A673 (cell line): ENCODE data around the gene BSPH1. TPM values are rescaled to one million over a fixed set of nuclear protein-coding genes. Genes with fewer than 3 reads are reported as not detected.
A peak's percentile ranks its signal among the peaks of the same experiment; 100 is the strongest.

ENCODE experiments used
- BruUV-seq: library from RNA; stranded (reverse); fragments of 400-500 nt; replicated peaks from 2 replicates; lab custom pipeline; 2021; lab: Mats Ljungman, UMichigan
- CTCF ChIA-PET: fragments of 300-600 bp; sonication (Branson Sonifier 250); formaldehyde crosslinking; loops from one replicate; lab custom pipeline; 2022; ENCODE audit warnings: antibody characterized with exemption; lab: Charles Lee
- POLR2A ChIA-PET: fragments of 300-600 bp; sonication (Branson Sonifier 250); formaldehyde crosslinking; loops from one replicate; lab custom pipeline; 2022; ENCODE audit warnings: antibody characterized with exemption; ENCODE audit not compliant: low non-redundant PET; lab: Charles Lee
- DNase-seq: peaks from one replicate; pipeline ENCODE4 v3.0.0-alpha.2; 2015; ENCODE audit warnings: low spot score
- H3K27ac ChIP-seq: fragments of 200-600 bp; sonication (generic); 2 replicates; pipeline ENCODE4 v1.5.1; 2016; ENCODE audit warnings: mixed run types, low read depth, mild to moderate bottlenecking, mixed read lengths, antibody characterized with exemption, low read length; ENCODE audit not compliant: poor library complexity, severe bottlenecking
- H3K27me3 ChIP-seq: fragments of 200-600 bp; sonication (generic); replicated peaks from 2 replicates; pipeline ENCODE4 v1.6.1; 2017; ENCODE audit warnings: mixed run types, low read depth, mild to moderate bottlenecking, mixed read lengths, antibody characterized with exemption, low read length; ENCODE audit not compliant: insufficient read depth, poor library complexity
- H3K36me3 ChIP-seq: fragments of 200-600 bp; sonication (generic); 2 replicates; pipeline ENCODE4 v1.6.1; 2016; ENCODE audit warnings: mixed run types, mild to moderate bottlenecking, mixed read lengths, antibody characterized with exemption, low read length; ENCODE audit not compliant: insufficient read depth, poor library complexity, severe bottlenecking
- H3K4me1 ChIP-seq: fragments of 200-600 bp; sonication (generic); 2 replicates; pipeline ENCODE4 v1.6.1; 2017; ENCODE audit warnings: mixed run types, mild to moderate bottlenecking, mixed read lengths, antibody characterized with exemption, low read length; ENCODE audit not compliant: insufficient read depth, poor library complexity, severe bottlenecking
- H3K4me3 ChIP-seq: fragments of 200-600 bp; sonication (generic); 2 replicates; pipeline ENCODE4 v1.5.1; 2016; ENCODE audit warnings: low read depth, mixed run types, mild to moderate bottlenecking, mixed read lengths, low read length; ENCODE audit not compliant: poor library complexity, severe bottlenecking
- H3K9me3 ChIP-seq: fragments of 200-600 bp; sonication (generic); 2 replicates; pipeline ENCODE4 v1.6.1; 2016; ENCODE audit warnings: mixed run types, low read depth, mild to moderate bottlenecking, mixed read lengths, antibody characterized with exemption, low read length; ENCODE audit not compliant: poor library complexity, severe bottlenecking
- CTCF ChIP-seq: fragments of 300-800, 200-600 bp; sonication (generic); conservative IDR thresholded peaks from 2 replicates; pipeline ENCODE4 v1.5.1; 2017; ENCODE audit warnings: low read depth, mild to moderate bottlenecking, antibody characterized with exemption, low read length, moderate library complexity, mixed read lengths
- EZH2 ChIP-seq: fragments of 200-600 bp; sonication (generic); IDR thresholded peaks from 2 replicates; pipeline ENCODE4 v1.6.1; 2017; ENCODE audit warnings: borderline replicate concordance, low read depth, mild to moderate bottlenecking, mixed read lengths, antibody characterized with exemption, low read length; ENCODE audit not compliant: poor library complexity, severe bottlenecking
- intact Hi-C: fragments of 100-400 bp; cut with micrococcal nuclease; formaldehyde crosslinking; loops from one replicate; pipeline ENCODE4 v1.10.0; 2022; ENCODE audit not compliant: unreplicated experiment
- total RNA-seq: library from RNA; stranded (reverse); gene quantifications from 2 replicates; pipeline ENCODE4 v1.2.3, GENCODE V29; 2021

The BSPH1 gene
- total RNA-seq, 1 experiment from 2014 or later = not detected

DNA sequence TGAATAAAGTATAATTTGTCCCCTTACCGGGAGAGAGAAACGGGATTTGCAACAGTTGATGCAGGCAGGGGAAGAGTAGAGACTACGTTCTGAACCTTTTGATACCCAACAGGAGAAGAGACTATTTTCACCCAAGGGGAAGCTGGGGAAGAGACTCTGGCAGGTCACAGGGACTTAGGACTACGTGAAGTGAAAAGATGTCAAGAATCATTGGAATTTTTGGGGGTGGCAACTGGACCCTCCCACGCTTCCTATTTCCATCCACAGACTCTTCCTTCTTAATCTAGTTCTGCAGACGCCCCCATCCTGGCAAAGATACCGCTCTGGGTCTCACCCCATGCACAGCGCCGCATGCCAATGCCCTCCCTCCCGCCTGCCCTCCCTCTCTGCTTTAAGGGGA lies 38.1 kb upstream of the BSPH1 start:
- BruUV-seq = no TSS peak
- no peak overlapping the region for H3K4me3 ChIP-seq
- H3K36me3 ChIP-seq = no peaks in the 10 kb centered on the region
- POLR2A ChIA-PET = no interaction called here
- intact Hi-C loops = no loop called here
- no peak overlapping the region for H3K27ac ChIP-seq
- CTCF ChIA-PET = no interaction called here
- DNase-seq = no peak
- no peaks in the 10 kb centered on the region for H3K9me3 ChIP-seq
- H3K4me1 ChIP-seq = peaks cover 7% of the 10 kb centered on the region
- TF ChIP-seq CTCF = no peak
- TF ChIP-seq EZH2 = no peak
- peaks cover under 1% of the 10 kb centered on the region for H3K27me3 ChIP-seq

- H3K27me3 ChIP-seq = peaks cover 7% of the 10 kb centered on the region
- CTCF ChIA-PET = no interaction called here
- BruUV-seq = no TSS peak
- DNase-seq = peak; percentile 18
- peaks cover 7% of the 10 kb centered on the region for H3K4me1 ChIP-seq
- H3K4me3 ChIP-seq = no peak overlapping the region
- intact Hi-C loops = no loop called here
- H3K36me3 ChIP-seq = no peaks in the 10 kb centered on the region
- TF ChIP-seq EZH2 (no peak), CTCF (no peak)
- H3K27ac ChIP-seq = no peak overlapping the region
- POLR2A ChIA-PET = no interaction called here
- H3K9me3 ChIP-seq = no peaks in the 10 kb centered on the region
Measured at GRCh38 chr19:48029431-48029830, 37.5 kb upstream of the BSPH1 start.

GRCh38 chr19:48025480-48025879 lies 33.5 kb upstream of the BSPH1 start:
- H3K4me3 ChIP-seq = no peak overlapping the region
- peaks cover 15% of the 10 kb centered on the region for H3K27me3 ChIP-seq
- intact Hi-C loops = no loop called here
- ChIA-PET CTCF (no interaction called here), POLR2A (no interaction called here)
- no peaks in the 10 kb centered on the region for H3K9me3 ChIP-seq
- no peak for DNase-seq
- peaks cover 7% of the 10 kb centered on the region for H3K4me1 ChIP-seq
- no TSS peak for BruUV-seq
- H3K36me3 ChIP-seq = no peaks in the 10 kb centered on the region
- TF ChIP-seq EZH2 (no peak), CTCF (no peak)
- H3K27ac ChIP-seq = no peak overlapping the region
